ENCODE measurements around the gene TCF4.

TCF4 gene

DNA sequence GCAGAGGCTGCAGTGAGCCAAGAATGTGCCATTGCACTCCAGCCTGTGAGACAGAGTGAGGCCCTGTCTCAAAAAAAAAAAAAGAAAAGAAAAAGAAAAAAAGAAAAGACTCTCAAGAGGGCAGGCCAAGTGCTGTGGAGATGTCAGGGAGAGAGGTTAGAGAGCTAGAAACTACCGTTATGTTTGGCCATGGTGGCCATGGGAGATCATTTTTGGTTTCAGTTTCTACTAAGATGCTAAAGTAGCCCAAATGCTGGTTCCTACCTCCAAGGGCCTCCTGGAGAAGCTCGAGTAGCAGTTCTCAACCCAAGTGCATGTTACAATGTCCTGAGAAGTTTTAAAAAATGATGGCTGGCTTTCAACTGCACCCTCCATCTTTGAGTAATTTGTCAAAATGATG lies 47.4 kb upstream of the TCF4 start:
- no peak for ATAC-seq
- no peak for TF ChIP-seq ZFP30 (CRISPR knock-in tag; IDR thresholded peaks at IDR 0.05)
- TF ChIP-seq ZNF565 (CRISPR knock-in tag; conservative IDR thresholded peaks at IDR 0.05; ENCODE audit: low read depth), result no peak
- no peak for TF ChIP-seq RARB (CRISPR knock-in tag; IDR thresholded peaks at IDR 0.05)
- no peak for TF ChIP-seq CSDC2 (CRISPR knock-in tag; IDR thresholded peaks at IDR 0.05)
- TF ChIP-seq GLIS3 (CRISPR knock-in tag; IDR thresholded peaks at IDR 0.05), result no peak
- TF ChIP-seq ZNF70 (CRISPR knock-in tag; IDR thresholded peaks at IDR 0.05), result no peak
- TF ChIP-seq, protein P1, sequence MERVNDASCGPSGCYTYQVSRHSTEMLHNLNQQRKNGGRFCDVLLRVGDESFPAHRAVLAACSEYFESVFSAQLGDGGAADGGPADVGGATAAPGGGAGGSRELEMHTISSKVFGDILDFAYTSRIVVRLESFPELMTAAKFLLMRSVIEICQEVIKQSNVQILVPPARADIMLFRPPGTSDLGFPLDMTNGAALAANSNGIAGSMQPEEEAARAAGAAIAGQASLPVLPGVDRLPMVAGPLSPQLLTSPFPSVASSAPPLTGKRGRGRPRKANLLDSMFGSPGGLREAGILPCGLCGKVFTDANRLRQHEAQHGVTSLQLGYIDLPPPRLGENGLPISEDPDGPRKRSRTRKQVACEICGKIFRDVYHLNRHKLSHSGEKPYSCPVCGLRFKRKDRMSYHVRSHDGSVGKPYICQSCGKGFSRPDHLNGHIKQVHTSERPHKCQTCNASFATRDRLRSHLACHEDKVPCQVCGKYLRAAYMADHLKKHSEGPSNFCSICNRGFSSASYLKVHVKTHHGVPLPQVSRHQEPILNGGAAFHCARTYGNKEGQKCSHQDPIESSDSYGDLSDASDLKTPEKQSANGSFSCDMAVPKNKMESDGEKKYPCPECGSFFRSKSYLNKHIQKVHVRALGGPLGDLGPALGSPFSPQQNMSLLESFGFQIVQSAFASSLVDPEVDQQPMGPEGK (CRISPR knock-in tag; IDR thresholded peaks at IDR 0.05; ENCODE audit: borderline replicate concordance), result no peak
- TF ChIP-seq BACH2 (CRISPR knock-in tag; IDR thresholded peaks at IDR 0.05; ENCODE audit: borderline replicate concordance), result no peak
- TF ChIP-seq, protein P2, sequence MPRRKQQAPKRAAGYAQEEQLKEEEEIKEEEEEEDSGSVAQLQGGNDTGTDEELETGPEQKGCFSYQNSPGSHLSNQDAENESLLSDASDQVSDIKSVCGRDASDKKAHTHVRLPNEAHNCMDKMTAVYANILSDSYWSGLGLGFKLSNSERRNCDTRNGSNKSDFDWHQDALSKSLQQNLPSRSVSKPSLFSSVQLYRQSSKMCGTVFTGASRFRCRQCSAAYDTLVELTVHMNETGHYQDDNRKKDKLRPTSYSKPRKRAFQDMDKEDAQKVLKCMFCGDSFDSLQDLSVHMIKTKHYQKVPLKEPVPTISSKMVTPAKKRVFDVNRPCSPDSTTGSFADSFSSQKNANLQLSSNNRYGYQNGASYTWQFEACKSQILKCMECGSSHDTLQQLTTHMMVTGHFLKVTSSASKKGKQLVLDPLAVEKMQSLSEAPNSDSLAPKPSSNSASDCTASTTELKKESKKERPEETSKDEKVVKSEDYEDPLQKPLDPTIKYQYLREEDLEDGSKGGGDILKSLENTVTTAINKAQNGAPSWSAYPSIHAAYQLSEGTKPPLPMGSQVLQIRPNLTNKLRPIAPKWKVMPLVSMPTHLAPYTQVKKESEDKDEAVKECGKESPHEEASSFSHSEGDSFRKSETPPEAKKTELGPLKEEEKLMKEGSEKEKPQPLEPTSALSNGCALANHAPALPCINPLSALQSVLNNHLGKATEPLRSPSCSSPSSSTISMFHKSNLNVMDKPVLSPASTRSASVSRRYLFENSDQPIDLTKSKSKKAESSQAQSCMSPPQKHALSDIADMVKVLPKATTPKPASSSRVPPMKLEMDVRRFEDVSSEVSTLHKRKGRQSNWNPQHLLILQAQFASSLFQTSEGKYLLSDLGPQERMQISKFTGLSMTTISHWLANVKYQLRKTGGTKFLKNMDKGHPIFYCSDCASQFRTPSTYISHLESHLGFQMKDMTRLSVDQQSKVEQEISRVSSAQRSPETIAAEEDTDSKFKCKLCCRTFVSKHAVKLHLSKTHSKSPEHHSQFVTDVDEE (CRISPR knock-in tag; IDR thresholded peaks at IDR 0.05), result no peak

DNA sequence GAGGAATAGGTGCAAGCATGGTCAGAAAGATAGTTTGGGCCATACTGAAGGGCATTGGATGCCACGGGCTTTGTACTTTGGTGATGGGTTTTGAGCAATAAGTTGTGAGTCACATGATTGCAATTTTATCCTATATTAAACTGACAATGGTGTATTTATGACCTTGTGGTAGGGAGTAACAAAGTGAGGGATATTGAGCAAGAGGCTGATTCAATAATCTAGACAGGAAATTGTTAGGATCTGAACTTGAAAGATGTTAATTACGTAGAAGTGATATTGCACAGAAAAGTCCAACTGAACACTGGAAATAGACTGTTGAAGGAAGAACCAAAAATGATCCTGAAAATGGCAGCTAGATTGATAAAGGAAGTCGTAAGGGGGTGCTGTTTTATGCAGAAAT lies 46.6 kb upstream of the TCF4 start:
- TF ChIP-seq, protein P3, sequence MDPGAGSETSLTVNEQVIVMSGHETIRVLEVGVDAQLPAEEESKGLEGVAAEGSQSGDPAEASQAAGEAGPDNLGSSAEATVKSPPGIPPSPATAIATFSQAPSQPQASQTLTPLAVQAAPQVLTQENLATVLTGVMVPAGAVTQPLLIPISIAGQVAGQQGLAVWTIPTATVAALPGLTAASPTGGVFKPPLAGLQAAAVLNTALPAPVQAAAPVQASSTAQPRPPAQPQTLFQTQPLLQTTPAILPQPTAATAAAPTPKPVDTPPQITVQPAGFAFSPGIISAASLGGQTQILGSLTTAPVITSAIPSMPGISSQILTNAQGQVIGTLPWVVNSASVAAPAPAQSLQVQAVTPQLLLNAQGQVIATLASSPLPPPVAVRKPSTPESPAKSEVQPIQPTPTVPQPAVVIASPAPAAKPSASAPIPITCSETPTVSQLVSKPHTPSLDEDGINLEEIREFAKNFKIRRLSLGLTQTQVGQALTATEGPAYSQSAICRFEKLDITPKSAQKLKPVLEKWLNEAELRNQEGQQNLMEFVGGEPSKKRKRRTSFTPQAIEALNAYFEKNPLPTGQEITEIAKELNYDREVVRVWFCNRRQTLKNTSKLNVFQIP (CRISPR knock-in tag; IDR thresholded peaks at IDR 0.05; ENCODE audit: borderline replicate concordance, low read depth), result no peak
- TF ChIP-seq, protein P1 (CRISPR knock-in tag; IDR thresholded peaks at IDR 0.05; ENCODE audit: borderline replicate concordance), result peak; percentile 72; the same call in 1 of the 2 replicates
- peak; percentile 75 for TF ChIP-seq ZC3H10 (CRISPR knock-in tag; IDR thresholded peaks at IDR 0.05)
- TF ChIP-seq, protein P2 (CRISPR knock-in tag; IDR thresholded peaks at IDR 0.05), result no peak
- peak; percentile 88 for TF ChIP-seq ISL1 (CRISPR knock-in tag; IDR thresholded peaks at IDR 0.05)
- no peak for TF ChIP-seq RARB (CRISPR knock-in tag; IDR thresholded peaks at IDR 0.05)
- no peak for TF ChIP-seq GLIS3 (CRISPR knock-in tag; IDR thresholded peaks at IDR 0.05)
- no peak for ATAC-seq

DNA sequence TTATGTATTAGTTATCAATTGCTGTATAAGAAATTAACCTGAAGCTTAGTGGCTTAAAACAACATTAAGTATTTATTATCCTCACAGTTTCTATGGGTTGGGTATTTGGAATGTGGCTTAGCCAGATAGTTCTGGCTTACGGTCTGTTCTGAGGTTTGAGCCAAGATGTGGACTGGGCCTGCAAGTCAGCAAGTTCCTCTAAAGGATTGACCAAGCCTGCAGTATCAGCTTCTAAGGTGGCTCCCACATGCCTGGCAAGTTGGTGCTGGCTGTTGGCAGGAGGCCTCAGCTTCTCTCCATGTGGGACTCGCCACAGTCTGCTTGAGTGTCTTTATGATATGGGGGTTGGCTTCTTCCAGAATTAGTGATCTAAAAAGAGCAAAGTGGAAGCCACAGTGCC lies 45.0 kb upstream of the TCF4 start:
- TF ChIP-seq ZFP30 (CRISPR knock-in tag; IDR thresholded peaks at IDR 0.05) (no peak), SNAI2 (CRISPR knock-in tag; IDR thresholded peaks at IDR 0.05) (no peak), TOX (CRISPR knock-in tag; IDR thresholded peaks at IDR 0.05; ENCODE audit: borderline replicate concordance) (no peak), ARNTL (CRISPR knock-in tag; IDR thresholded peaks at IDR 0.05; ENCODE audit: borderline replicate concordance, low read depth) (no peak), ZNF565 (CRISPR knock-in tag; conservative IDR thresholded peaks at IDR 0.05; ENCODE audit: low read depth) (no peak), ISL1 (CRISPR knock-in tag; IDR thresholded peaks at IDR 0.05) (no peak), ZNF70 (CRISPR knock-in tag; IDR thresholded peaks at IDR 0.05) (no peak), ESRRG (CRISPR knock-in tag; IDR thresholded peaks at IDR 0.05) (no peak), TCF4 (CRISPR knock-in tag; IDR thresholded peaks at IDR 0.05; ENCODE audit: borderline replicate concordance) (no peak), BACH2 (CRISPR knock-in tag; IDR thresholded peaks at IDR 0.05; ENCODE audit: borderline replicate concordance) (no peak), OSR1 (CRISPR knock-in tag; IDR thresholded peaks at IDR 0.05) (no peak)
- TF ChIP-seq, protein P3 (CRISPR knock-in tag; IDR thresholded peaks at IDR 0.05; ENCODE audit: borderline replicate concordance, low read depth), result no peak
- TF ChIP-seq, protein P4, sequence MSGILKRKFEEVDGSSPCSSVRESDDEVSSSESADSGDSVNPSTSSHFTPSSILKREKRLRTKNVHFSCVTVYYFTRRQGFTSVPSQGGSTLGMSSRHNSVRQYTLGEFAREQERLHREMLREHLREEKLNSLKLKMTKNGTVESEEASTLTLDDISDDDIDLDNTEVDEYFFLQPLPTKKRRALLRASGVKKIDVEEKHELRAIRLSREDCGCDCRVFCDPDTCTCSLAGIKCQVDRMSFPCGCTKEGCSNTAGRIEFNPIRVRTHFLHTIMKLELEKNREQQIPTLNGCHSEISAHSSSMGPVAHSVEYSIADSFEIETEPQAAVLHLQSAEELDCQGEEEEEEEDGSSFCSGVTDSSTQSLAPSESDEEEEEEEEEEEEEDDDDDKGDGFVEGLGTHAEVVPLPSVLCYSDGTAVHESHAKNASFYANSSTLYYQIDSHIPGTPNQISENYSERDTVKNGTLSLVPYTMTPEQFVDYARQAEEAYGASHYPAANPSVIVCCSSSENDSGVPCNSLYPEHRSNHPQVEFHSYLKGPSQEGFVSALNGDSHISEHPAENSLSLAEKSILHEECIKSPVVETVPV (CRISPR knock-in tag; IDR thresholded peaks at IDR 0.05), result no peak
- TF ChIP-seq, protein P2 (CRISPR knock-in tag; IDR thresholded peaks at IDR 0.05), result no peak
- ATAC-seq, result no peak

Measured in SK-N-SH treated with all-trans-retinoic acid at 6 μM for 48 hours (cell line).